ENCODE measurements around the gene ADCY9. TPM values are rescaled to one million over a fixed set of nuclear protein-coding genes. Genes with fewer than 3 reads are reported as not detected.

ADCY9 gene
- total RNA-seq, 1 donor from 2014 or later, result 13.1 TPM

- no peak for TF ChIP-seq CTCF (IDR thresholded peaks at IDR 0.05; ENCODE audit: unreplicated experiment)
- Mint-ChIP-seq H3K36me3 (no peaks in the 10 kb centered on the region), H3K4me1 (peaks cover 29% of the 10 kb centered on the region), H3K4me3 (no peak overlapping the region), H3K27ac (no peak overlapping the region), H3K27me3 (ENCODE audit: low read depth) (no peaks in the 10 kb centered on the region), H3K9me3 (no peaks in the 10 kb centered on the region)
- DNase-seq (ENCODE audit: low spot score in 2 of 2, unreplicated experiment in 2 of 2), result no peak
These were observed 118.9 kb downstream of the ADCY9 start for GRCh38 chr16:3997231-3997841.

- Mint-ChIP-seq H3K27me3 (ENCODE audit: low read depth) (no peaks in the 10 kb centered on the region), H3K4me3 (no peak overlapping the region), H3K27ac (no peak overlapping the region), H3K4me1 (peaks cover 16% of the 10 kb centered on the region), H3K9me3 (no peaks in the 10 kb centered on the region), H3K36me3 (no peaks in the 10 kb centered on the region)
- no peak for DNase-seq (ENCODE audit: low spot score in 2 of 2, unreplicated experiment in 2 of 2)
- TF ChIP-seq CTCF (IDR thresholded peaks at IDR 0.05; ENCODE audit: unreplicated experiment), result no peak
These were observed 121.2 kb downstream of the ADCY9 start for GRCh38 chr16:3995001-3995400.

- no peaks in the 10 kb centered on the region for H3K36me3 Mint-ChIP-seq
- no peaks in the 10 kb centered on the region for H3K9me3 Mint-ChIP-seq
- no peak overlapping the region for H3K27ac Mint-ChIP-seq
- peaks cover 2% of the 10 kb centered on the region for H3K4me1 Mint-ChIP-seq
- no peak overlapping the region for H3K4me3 Mint-ChIP-seq
- TF ChIP-seq CTCF (IDR thresholded peaks at IDR 0.05; ENCODE audit: unreplicated experiment), result no peak
- no peaks in the 10 kb centered on the region for H3K27me3 Mint-ChIP-seq (ENCODE audit: low read depth)
- DNase-seq (ENCODE audit: low spot score in 2 of 2, unreplicated experiment in 2 of 2), result no peak
These were observed 123.0 kb downstream of the ADCY9 start for GRCh38 chr16:3993052-3993785.

- Mint-ChIP-seq H3K36me3 (no peaks in the 10 kb centered on the region), H3K4me1 (peaks cover 2% of the 10 kb centered on the region), H3K4me3 (no peak overlapping the region), H3K27ac (no peak overlapping the region), H3K27me3 (ENCODE audit: low read depth) (no peaks in the 10 kb centered on the region), H3K9me3 (no peaks in the 10 kb centered on the region)
- no peak for TF ChIP-seq CTCF (IDR thresholded peaks at IDR 0.05; ENCODE audit: unreplicated experiment)
- no peak for DNase-seq (ENCODE audit: low spot score in 2 of 2, unreplicated experiment in 2 of 2)
These were observed 123.8 kb downstream of the ADCY9 start for GRCh38 chr16:3992297-3993051.

- Mint-ChIP-seq H3K36me3 (no peaks in the 10 kb centered on the region), H3K27ac (no peak overlapping the region), H3K27me3 (ENCODE audit: low read depth) (no peaks in the 10 kb centered on the region), H3K4me1 (no peaks in the 10 kb centered on the region), H3K9me3 (no peaks in the 10 kb centered on the region), H3K4me3 (no peak overlapping the region)
- DNase-seq (ENCODE audit: low spot score in 2 of 2, unreplicated experiment in 2 of 2), result no peak
- TF ChIP-seq CTCF (IDR thresholded peaks at IDR 0.05; ENCODE audit: unreplicated experiment), result no peak
These were observed 127.4 kb downstream of the ADCY9 start for GRCh38 chr16:3988824-3989223.
